ENCODE data around the gene CPA2.
"Not testable (repeated sequence)": the region's sequence is repeated elsewhere in the genome, so short reads cannot be mapped to it uniquely, and the experiment has no call there.

CPA2 gene

GRCh38 chr7:130266258-130266960 lies at the start of gene CPA2:
CPA2 (plus strand) TSS chr7:130266863; CDS start chr7:130266882, 19 bp downstream.
- DNase-seq, result no peak

- no peak for DNase-seq
These were observed 47.6 kb upstream of the CPA2 start for GRCh38 chr7:130218806-130219620.

- DNase-seq, result no peak
These were observed 46.8 kb upstream of the CPA2 start for GRCh38 chr7:130219871-130220270.

- no peak for DNase-seq
These were observed 44.9 kb upstream of the CPA2 start for GRCh38 chr7:130221746-130222145.

GRCh38 chr7:130223646-130224045 lies 43.0 kb upstream of the CPA2 start:
- no peak for DNase-seq

- no peak for DNase-seq
These were observed 42.5 kb upstream of the CPA2 start for GRCh38 chr7:130224210-130224609.

GRCh38 chr7:130224923-130225322 lies 41.7 kb upstream of the CPA2 start:
- not testable (repeated sequence) for DNase-seq

GRCh38 chr7:130226333-130226732 lies 40.3 kb upstream of the CPA2 start:
- no peak for DNase-seq

- no peak for DNase-seq
These were observed 38.6 kb upstream of the CPA2 start for GRCh38 chr7:130227883-130228575.

GRCh38 chr7:130228840-130229502 lies 37.7 kb upstream of the CPA2 start:
- no peak for DNase-seq

GRCh38 chr7:130229981-130230380 lies 36.7 kb upstream of the CPA2 start:
- not testable (repeated sequence) for DNase-seq

GRCh38 chr7:130231792-130232191 lies 34.9 kb upstream of the CPA2 start:
- DNase-seq, result no peak

- DNase-seq, result no peak
These were observed 34.5 kb upstream of the CPA2 start for GRCh38 chr7:130232209-130232608.

- DNase-seq, result no peak
These were observed 32.6 kb upstream of the CPA2 start for GRCh38 chr7:130234078-130234477.

GRCh38 chr7:130236361-130236760 lies 30.3 kb upstream of the CPA2 start:
- DNase-seq, result not testable (repeated sequence)

- no peak for DNase-seq
These were observed 26.4 kb upstream of the CPA2 start for GRCh38 chr7:130240240-130240639.

GRCh38 chr7:130242198-130243014 lies 24.3 kb upstream of the CPA2 start:
- peak; percentile 19 for DNase-seq

GRCh38 chr7:130243486-130243885 lies 23.2 kb upstream of the CPA2 start:
- DNase-seq, result not testable (repeated sequence)

GRCh38 chr7:130246491-130246890 lies 20.2 kb upstream of the CPA2 start:
- DNase-seq, result not testable (repeated sequence)

- DNase-seq, result not testable (repeated sequence)
These were observed 17.8 kb upstream of the CPA2 start for GRCh38 chr7:130248842-130249241.

- DNase-seq, result not testable (repeated sequence)
These were observed 17.0 kb upstream of the CPA2 start for GRCh38 chr7:130249626-130250025.

GRCh38 chr7:130254555-130254954 lies 12.1 kb upstream of the CPA2 start:
- no peak for DNase-seq
